HCT116 (cell line): ENCODE results near the gene IRGC. TPM values are rescaled to one million over a fixed set of nuclear protein-coding genes. Genes with fewer than 3 reads are reported as not detected.

Experiments used
- ATAC-seq: fragments of 200-7000 bp; cut with Tn5 transposase; 2 replicates; pipeline ENCODE4 v1.9.1; 2020; ENCODE audit warnings: mild to moderate bottlenecking, moderate library complexity
- BruUV-seq: library from RNA; stranded (reverse); fragments of 400-500 nt; replicated peaks from 2 replicates; lab custom pipeline; 2021; lab: Mats Ljungman, UMichigan
- CTCF ChIA-PET: fragments of 300-600 bp; sonication (Branson Sonifier 250); formaldehyde crosslinking; loops from one replicate; lab custom pipeline; 2021; ENCODE audit warnings: antibody characterized with exemption; lab: Charles Lee
- POLR2A ChIA-PET: fragments of 300-600, 350-600 bp; sonication (Branson Sonifier 250); formaldehyde crosslinking; loops from one replicate; lab custom pipeline; 2021; ENCODE audit warnings: antibody characterized with exemption; lab: Charles Lee
- RAD21 ChIA-PET, 2 experiments: fragments of 300-600 bp; sonication (Branson Sonifier 250); formaldehyde crosslinking; loops; one replicate each; lab custom pipeline; 2023; ENCODE audit warnings: low total read pairs in 2 of 2; ENCODE audit not compliant: uncharacterized antibody in 2 of 2, unreplicated experiment in 2 of 2, low non-redundant PET in 1 of 2; lab: Charles Lee
- DNase-seq: peaks from one replicate; pipeline ENCODE4 v3.0.0-alpha.2; 2010; ENCODE audit warnings: low read depth, low spot score
- H2AFZ ChIP-seq: fragments of 200-600 bp; shearing (Covaris generic), sonication (generic); 2 replicates; pipeline ENCODE4 v1.6.1; 2017; ENCODE audit warnings: low read depth, mixed run types, mixed read lengths, antibody characterized with exemption, low read length; ENCODE audit not compliant: poor library complexity, severe bottlenecking
- H3K27ac ChIP-seq: 2 replicates; pipeline ENCODE4 v1.5.1; 2012; ENCODE audit warnings: low read depth, low read length
- H3K27me3 ChIP-seq: fragments of 200-600 bp; sonication (generic); 2 replicates; pipeline ENCODE4 v1.6.1; 2016; ENCODE audit warnings: mixed run types, low read length, mixed read lengths; ENCODE audit not compliant: insufficient read depth
- H3K36me3 ChIP-seq, 2 experiments: fragments of 200-500 bp in 1 of 2; fragments of 200-600 bp in 1 of 2; sonication (Bioruptor generic) in 1 of 2; sonication (generic) in 1 of 2; 2 replicates each; pipeline versions ENCODE4 v1.5.1 to v1.6.1; 2014 to 2016; ENCODE audit warnings: low read length in 2 of 2, inconsistent platforms in 1 of 2, mixed read lengths in 1 of 2, mixed run types in 1 of 2; ENCODE audit not compliant: insufficient read depth in 2 of 2, control insufficient read depth in 1 of 2
- H3K4me1 ChIP-seq, 2 experiments: fragments of 200-600 bp in 1 of 2; sonication (generic) in 1 of 2; 2 replicates each; pipeline versions ENCODE4 v1.5.1 to v1.6.1; 2012 to 2017; ENCODE audit warnings: low read length in 2 of 2, inconsistent platforms in 1 of 2, mild to moderate bottlenecking in 1 of 2, mixed read lengths in 1 of 2, mixed run types in 1 of 2, moderate library complexity in 1 of 2; ENCODE audit not compliant: insufficient read depth in 2 of 2, control insufficient read depth in 1 of 2
- H3K4me2 ChIP-seq: fragments of 200-600 bp; sonication (generic); 2 replicates; pipeline ENCODE4 v1.6.1; 2017; ENCODE audit warnings: mixed run types, low read length, mixed read lengths
- H3K4me3 ChIP-seq, 2 experiments: fragments of 200-600 bp in 1 of 2; sonication (generic) in 1 of 2; replicated peaks in 1 of 2; 2 replicates each; pipeline ENCODE4 v1.5.1; 2011 to 2016; ENCODE audit warnings: low read length in 2 of 2, control low read depth in 1 of 2, low read depth in 1 of 2, mild to moderate bottlenecking in 1 of 2, mixed read lengths in 1 of 2, mixed run types in 1 of 2
- H3K79me2 ChIP-seq: fragments of 200-600 bp; sonication (generic); 2 replicates; pipeline ENCODE4 v1.6.1; 2017; ENCODE audit warnings: mild to moderate bottlenecking, mixed run types, low read length, moderate library complexity, mixed read lengths; ENCODE audit not compliant: insufficient read depth
- H3K9ac ChIP-seq: fragments of 200-600 bp; sonication (generic); 2 replicates; pipeline ENCODE4 v1.6.1; 2016; ENCODE audit warnings: low read length, mixed read lengths
- H3K9me2 ChIP-seq: fragments of 200-600 bp; sonication (generic), shearing (Covaris generic); 2 replicates; pipeline ENCODE4 v1.6.1; 2017; ENCODE audit warnings: mixed run types, mild to moderate bottlenecking, moderate library complexity; ENCODE audit not compliant: insufficient read depth
- H3K9me3 ChIP-seq, 2 experiments: fragments of 200-500 bp in 1 of 2; fragments of 200-600 bp in 1 of 2; sonication (Bioruptor generic) in 1 of 2; sonication (generic) in 1 of 2; 2 replicates each; pipeline ENCODE4 v1.6.1; 2014 to 2017; ENCODE audit warnings: low read length in 2 of 2, mixed read lengths in 2 of 2, inconsistent platforms in 1 of 2, low read depth in 1 of 2, mild to moderate bottlenecking in 1 of 2, mixed run types in 1 of 2, moderate library complexity in 1 of 2; ENCODE audit not compliant: control insufficient read depth in 1 of 2, insufficient read depth in 1 of 2
- H4K20me1 ChIP-seq: fragments of 200-600 bp; sonication (generic), shearing (Covaris generic); 2 replicates; pipeline ENCODE4 v1.6.1; 2017; ENCODE audit warnings: mixed run types, mild to moderate bottlenecking, moderate library complexity; ENCODE audit not compliant: insufficient read depth
- EGR1 ChIP-seq: IDR thresholded peaks from 2 replicates; pipeline ENCODE4 v1.6.1; 2012; ENCODE audit warnings: low read depth
- ELF1 ChIP-seq: IDR thresholded peaks from 2 replicates; pipeline ENCODE4 v1.6.1; 2012; ENCODE audit warnings: low read depth, borderline replicate concordance
- EZH2phosphoT487 ChIP-seq: fragments of 200-600 bp; IDR thresholded peaks from 2 replicates; pipeline ENCODE4 v1.6.1; 2018; ENCODE audit warnings: antibody characterized with exemption, borderline replicate concordance
- MAX ChIP-seq: IDR thresholded peaks from 2 replicates; pipeline ENCODE4 v1.6.1; 2012
- REST ChIP-seq: IDR thresholded peaks from 2 replicates; pipeline ENCODE4 v1.6.1; 2012; ENCODE audit warnings: low read depth
- SIN3A ChIP-seq: IDR thresholded peaks from 2 replicates; pipeline ENCODE4 v1.6.1; 2012; ENCODE audit warnings: low read depth
- SRF ChIP-seq: IDR thresholded peaks from 2 replicates; pipeline ENCODE4 v1.6.1; 2012; ENCODE audit warnings: low read depth
- TCF7L2 ChIP-seq: IDR thresholded peaks from 2 replicates; pipeline ENCODE4 v1.7.0; 2011; ENCODE audit warnings: borderline replicate concordance, inconsistent platforms; ENCODE audit not compliant: insufficient read depth, insufficient read length; ENCODE audit errors: extremely low read depth
- ZFX ChIP-seq: fragments of 450-650 bp; IDR thresholded peaks from 2 replicates; pipeline ENCODE4 v1.6.1; 2017
- ZNF274 ChIP-seq: fragments of 200-500 bp; sonication (Bioruptor generic); IDR thresholded peaks from 2 replicates; pipeline ENCODE4 v1.6.1; 2014; ENCODE audit warnings: mild to moderate bottlenecking, low read depth, low read length, inconsistent platforms
- intact Hi-C: fragments of 100-400 bp; cut with micrococcal nuclease; formaldehyde crosslinking; loops from 2 replicates; pipeline ENCODE4 v1.10.0; 2022
- total RNA-seq: library from RNA; stranded (reverse); gene quantifications from one replicate; pipeline ENCODE4 v1.2.1, GENCODE V29; 2021; ENCODE audit not compliant: unreplicated experiment

Gene IRGC
- total RNA-seq, 1 experiment from 2014 or later: not detected

GRCh38 chr19:43705729-43706128 is 10.1 kb upstream of the IRGC start:
- H3K36me3 ChIP-seq: no peaks in the 10 kb centered on the region
- RAD21 ChIA-PET: no interaction called here
- no peak overlapping the region for H3K27ac ChIP-seq
- no peak overlapping the region for H3K4me3 ChIP-seq
- TF ChIP-seq ELF1 (no peak), MAX (no peak), ZNF274 (no peak), REST (no peak), EZH2phosphoT487 (no peak), SRF (no peak), SIN3A (no peak), TCF7L2 (no peak), ZFX (no peak), EGR1 (no peak)
- TF ChIP-seq, all 23 proteins: peak for 0
- Histone ChIP-seq H2AFZ (no peak overlapping the region), H3K9me2 (no peaks in the 10 kb centered on the region), H3K4me2 (no peak overlapping the region), H3K27me3 (no peaks in the 10 kb centered on the region), H3K4me1 (peaks cover 33 to 59% of the 10 kb centered on the region in 2 experiments), H3K9me3 (no peaks in the 10 kb centered on the region), H3K79me2 (no peaks in the 10 kb centered on the region), H4K20me1 (no peaks in the 10 kb centered on the region), H3K9ac (no peak overlapping the region)
- no peak for ATAC-seq
- BruUV-seq: no TSS peak
- no peak for DNase-seq
- CTCF ChIA-PET: interaction anchor here (1.4 kb wide), 1 partner anchor 15 kb away, joined by 6 read pairs; no protein-coding TSS in a partner anchor
- POLR2A ChIA-PET: interaction anchor here (1.2 to 1.9 kb wide), 2 partner anchors 36 to 37 kb away, joined by 4 to 10 read pairs; partner anchors contain the start of gene PLAUR
- intact Hi-C loops: no loop called here
